Glomerular visceral epithelial cell (primary cell): ENCODE measurements around the gene TELO2.
A peak's percentile ranks its signal among the peaks of the same experiment; 100 is the strongest.
"Not testable (repeated sequence)": the region's sequence is repeated elsewhere in the genome, so short reads cannot be mapped to it uniquely, and the experiment has no call there.

Experiments used
- DNase-seq: peaks from one replicate; pipeline ENCODE4 v3.0.0-alpha.2; 2016; ENCODE audit errors: extremely low spot score

Gene TELO2

DNA sequence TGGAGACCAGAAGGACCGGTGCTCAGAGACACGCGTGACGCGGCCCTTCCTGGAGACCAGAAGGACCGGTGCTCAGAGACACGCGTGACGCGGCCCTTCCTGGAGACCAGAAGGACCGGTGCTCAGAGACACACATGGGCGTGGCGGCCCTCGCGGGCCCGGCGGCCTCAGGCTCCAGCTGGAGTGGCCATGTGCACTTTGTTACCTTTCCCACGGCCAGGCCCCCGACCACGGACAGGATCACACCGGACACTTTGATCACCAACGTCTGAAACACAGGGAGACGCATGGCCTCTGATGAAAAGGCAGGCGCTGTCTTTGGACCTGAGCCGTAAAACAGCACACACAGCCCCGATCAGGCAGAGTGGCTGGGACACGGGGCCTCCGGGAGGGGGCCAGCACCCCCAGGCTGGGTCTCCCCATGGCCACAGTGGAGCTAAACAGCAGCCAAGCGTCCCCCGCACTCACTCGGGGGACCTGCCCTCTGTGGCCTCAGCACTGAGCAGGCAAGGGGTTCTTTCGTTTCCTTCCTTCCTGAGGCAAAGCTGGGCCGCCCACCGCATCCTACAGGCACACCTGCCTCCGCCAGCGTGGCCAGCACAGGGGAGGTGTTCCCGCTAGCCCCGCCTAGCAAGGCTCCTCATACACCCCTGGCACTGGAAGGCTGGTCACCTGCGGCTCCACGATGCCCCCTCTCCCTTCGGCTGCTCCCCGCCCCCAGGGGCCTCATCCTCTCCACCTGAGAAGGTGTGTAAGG is 35.5 kb upstream of the TELO2 start:
- DNase-seq: no peak

DNA sequence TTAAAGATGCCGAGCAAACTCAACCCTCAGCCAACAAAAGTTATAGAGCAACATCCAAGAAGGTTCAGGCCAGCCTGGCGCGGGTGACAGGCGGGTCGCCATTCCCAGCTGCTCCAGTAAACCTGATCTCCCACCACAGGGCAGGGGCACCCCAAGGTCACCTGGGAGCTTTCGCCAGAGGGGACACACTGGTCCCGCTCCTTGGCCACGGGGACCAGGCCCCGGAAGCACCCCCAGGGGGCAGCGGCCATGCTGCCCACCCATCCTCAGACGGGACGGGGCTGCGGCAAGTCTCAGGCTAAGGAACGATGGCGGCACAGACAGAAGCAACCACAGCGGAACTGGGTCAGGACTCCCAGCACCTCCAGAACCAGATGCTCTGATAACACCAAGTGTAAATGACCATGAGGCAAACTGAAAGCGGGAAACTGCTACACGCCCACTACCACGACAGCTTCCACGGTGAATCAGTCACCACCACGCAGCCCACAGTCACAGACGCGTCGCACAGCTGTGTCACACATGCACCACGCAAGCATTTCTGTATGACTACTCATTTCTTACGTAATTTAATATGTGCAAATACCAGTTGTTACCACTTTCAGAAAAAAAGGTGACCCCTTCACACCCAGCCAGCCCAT is 34.7 kb upstream of the TELO2 start:
- no peak for DNase-seq

DNA sequence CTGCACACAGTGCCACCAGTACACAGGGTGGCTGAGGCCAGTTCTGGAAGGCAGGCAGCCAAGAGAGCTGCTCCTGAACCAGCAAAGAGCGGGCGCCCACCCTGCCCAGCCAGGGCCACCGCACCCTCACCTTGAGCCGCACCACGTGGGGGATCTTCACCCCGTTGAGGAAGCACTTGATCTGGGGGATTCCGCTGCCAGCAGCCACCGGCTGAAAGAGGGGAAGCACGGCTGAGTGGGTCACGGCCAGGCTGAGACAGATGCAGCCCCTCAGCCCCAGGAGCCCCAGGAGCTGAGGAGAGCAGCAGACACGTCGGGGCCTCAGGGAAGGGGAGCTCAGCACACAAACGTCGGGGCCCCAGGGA is 34.2 kb upstream of the TELO2 start:
- no peak for DNase-seq

- DNase-seq: no peak
These were observed 33.2 kb upstream of the TELO2 start for GRCh38 chr16:1459967-1460366.

- no peak for DNase-seq
These were observed 32.5 kb upstream of the TELO2 start for GRCh38 chr16:1460602-1461138.

DNA sequence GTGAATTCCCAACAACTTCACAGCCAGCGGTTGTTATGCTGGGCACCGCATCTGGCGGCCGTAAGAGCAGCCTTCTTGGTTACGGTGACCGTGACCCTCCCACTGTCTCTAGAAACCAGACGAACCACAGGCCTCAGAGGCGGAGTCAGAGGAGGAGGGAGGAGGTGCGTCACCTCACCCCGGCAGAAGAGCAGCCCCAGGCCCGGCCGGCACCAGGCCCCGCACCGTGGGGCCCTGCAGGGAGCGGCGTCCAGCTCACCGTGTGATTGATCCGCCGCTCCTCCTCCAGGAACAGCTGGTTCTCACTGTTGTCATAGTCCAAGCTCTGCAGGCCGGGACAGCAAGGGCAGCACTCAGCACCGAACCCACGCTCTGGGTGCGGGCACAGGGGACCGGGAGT is 32.0 kb upstream of the TELO2 start:
- no peak for DNase-seq

DNA sequence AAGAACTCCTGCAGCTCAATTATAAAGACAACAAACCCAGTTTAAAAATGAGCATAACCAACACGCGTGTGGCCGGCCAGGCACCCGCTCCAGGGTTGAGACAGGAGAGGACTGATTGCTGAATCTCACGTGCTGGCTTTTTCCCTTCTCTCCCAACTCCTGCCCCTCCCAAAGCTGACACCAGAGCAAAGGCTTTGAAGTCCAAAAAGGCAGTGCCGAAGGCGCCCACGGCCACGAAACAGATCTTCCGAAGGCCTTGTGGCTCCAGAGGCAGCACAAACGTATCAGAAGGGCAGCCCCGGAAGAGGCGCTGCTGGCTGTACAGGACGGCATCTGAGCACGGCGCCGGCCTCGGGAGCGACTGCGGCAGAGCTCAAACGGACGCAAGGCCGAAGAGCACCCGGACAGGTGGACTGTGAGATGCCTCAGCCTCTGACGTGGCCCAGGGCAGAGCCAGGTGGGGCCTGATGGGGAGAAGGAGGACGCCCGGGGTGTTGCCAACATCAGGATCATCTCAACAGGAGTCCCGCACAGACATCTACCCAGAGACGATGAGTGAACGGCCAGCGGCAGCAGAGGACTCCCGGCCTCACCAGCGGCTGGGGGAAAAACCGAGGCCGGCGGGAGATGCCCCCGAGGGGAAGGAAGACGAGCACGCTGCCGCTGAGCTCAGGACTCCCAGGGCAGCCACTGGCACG is 28.8 kb upstream of the TELO2 start:
- no peak for DNase-seq

DNA sequence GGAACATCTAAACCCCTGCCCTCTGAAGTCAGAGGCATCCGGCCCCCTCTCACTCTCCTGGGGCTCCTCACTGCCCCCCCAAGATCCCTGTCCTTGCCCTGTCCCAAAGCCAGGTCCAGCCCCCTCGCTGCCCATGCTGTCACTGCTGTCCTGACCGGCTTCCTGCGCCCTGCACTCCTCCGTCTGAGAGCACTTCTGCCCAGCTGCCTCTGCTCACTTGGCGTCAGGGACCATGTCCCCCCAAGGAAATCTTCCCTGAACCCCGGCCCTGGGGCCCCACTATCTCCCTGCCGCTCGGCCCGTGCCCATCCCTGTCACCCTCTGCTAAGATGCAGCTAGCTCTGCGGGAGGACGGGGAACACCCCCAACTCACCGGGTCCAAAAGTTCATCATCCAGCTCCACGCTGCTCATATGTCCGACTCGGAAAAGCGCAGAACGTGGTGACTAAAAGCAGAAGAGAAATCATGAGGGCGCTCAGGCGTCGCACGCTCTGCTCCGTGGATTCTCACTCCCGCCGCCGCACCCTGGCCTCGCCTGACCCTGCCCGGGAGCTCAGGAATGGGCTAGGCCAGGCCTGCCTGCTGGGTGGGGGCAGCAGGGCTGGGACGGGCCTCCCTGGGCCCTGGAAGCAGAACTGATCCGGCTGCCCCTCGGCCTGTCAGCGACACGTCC is 28.1 kb upstream of the TELO2 start:
- no peak for DNase-seq

DNA sequence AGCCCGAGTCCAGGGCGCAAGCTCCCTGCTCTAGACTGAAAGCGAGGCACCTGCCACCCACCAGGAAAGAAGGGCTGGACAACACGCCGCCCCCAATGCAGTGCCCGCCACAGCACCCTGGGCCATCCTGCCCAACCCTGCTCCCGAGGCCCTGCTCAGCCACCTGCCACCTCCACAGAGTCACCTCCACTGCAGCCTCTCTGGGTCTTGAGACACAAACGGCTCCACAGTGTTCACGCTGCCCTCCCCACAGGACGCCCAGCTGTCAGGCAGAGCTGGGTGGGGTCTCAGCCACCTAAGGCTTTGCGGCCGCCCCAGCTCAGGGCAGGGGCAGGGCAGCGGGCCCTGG is 27.6 kb upstream of the TELO2 start:
- no peak for DNase-seq

DNA sequence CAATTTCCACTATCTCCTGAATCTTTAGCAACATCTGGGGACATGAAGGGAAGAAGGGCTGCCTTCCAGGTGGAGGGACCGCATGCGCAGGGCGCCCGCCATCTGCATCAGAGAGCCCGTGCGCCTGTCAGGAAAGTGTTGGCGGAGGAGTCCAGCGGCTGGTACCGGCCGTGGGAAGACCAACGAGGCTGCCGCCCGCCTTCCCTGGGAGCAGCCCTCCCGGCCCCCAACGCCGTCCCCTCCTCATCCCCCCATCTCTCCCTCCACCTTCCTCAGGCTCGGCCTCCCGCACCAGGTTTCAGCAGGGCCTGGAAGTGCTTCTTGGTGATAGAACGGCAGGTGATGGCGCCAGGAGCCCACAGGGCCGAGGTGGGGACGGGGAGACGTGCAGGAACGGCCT is 27.1 kb upstream of the TELO2 start:
- DNase-seq: no peak

- DNase-seq: peak; percentile 18
These were observed 26.1 kb upstream of the TELO2 start for GRCh38 chr16:1466968-1467521.

DNA sequence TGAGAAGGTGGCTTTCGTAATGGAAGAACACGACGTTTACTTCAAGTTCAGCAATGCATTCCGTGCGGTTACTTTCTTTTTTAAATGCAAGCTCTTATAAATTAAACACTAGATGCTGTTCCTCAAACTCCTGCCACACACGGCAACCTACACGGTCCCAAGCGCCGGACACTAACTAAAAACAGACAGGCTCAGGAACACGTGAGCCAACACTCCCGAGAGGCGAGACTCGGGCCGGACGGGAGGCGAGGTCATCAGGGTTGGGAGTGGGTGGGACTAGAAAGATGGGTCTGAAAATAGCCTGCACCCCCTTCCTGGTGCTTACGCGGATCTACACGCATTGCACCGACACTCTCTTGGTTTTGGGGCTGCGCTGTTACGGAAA is 24.7 kb upstream of the TELO2 start:
- no peak for DNase-seq

- not testable (repeated sequence) for DNase-seq
These were observed 24.0 kb upstream of the TELO2 start for GRCh38 chr16:1469141-1469540.

- no peak for DNase-seq
These were observed 23.4 kb upstream of the TELO2 start for GRCh38 chr16:1469693-1470201.

DNA sequence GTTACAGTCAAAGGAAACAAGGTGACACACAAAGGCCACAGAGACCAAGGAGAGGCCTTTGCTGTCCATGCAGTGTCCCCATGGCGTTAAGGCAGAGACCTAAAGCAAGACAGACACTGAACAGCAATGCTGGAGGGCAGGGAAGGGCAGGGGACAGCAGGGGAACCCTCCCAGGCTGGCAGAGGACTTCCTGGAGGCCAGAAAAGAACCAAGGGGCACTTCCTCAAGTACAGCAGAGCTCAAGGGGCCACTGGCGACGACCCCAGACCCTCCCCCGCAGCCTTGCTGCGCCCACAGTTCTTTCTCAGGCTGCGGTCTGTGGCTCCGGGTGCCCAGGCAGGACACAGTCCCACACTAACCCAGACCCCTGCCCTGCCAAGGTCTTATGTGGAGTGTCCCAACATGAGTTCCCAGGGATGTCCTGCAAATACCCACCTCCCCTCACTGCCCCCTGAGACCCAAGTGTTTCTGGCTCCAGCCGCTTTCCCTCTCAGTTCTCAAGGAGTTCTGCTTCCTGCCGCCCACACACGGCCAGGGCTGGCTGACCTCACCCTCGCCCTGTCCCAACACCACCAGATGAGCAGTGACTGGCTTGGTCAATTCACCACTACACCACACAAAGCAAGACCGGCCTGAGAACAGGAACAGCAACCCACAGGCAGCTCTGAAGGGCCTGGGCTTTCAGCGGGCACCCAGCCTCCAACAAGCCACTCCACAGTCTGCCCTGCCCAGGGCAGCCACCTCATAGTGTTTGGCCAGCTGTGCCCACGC is 22.5 kb upstream of the TELO2 start:
- DNase-seq: peak; percentile 25

DNA sequence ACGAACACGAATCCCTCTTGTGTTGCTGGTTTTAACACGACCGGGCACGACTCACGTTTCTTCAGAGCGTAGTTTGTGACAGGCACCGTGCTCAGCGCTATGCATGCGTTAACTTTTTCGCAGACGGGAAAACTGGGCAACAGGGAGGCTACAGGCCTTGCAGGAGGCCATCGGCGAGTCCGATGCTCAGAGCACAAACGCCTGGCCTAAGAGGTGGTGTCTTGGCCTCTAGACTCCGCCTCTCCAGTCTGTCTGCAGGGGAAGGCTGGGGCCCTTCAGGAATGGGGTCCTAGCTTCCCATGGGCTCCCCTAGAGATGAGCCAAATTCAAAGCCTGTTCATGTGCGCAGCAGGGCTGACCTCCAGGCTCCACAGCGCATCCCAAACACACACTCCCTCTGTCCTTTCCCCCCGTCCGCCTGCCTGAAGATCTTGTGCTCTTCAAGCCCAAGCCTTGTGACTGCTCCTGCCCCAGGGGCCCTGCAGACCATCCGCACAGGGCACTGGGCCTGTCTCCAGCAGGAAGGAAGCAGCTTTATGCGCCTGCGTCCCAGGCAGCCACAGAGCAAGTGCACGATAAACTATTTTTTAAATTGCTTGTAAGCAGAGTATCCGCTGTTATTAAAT is 21.5 kb upstream of the TELO2 start:
- DNase-seq: no peak

GRCh38 chr16:1472974-1473373 is 20.2 kb upstream of the TELO2 start:
- no peak for DNase-seq

GRCh38 chr16:1474082-1474795 is 18.9 kb upstream of the TELO2 start:
- no peak for DNase-seq

- DNase-seq: peak; percentile 76
These were observed 18.2 kb upstream of the TELO2 start, which contains the start of gene CLCN7 for GRCh38 chr16:1474796-1475551. Gene CLCN7 (minus strand): TSS chr16:1475028. CDS start chr16:1474974, 54 bp downstream.
